Activated naive CD4-positive, alpha-beta T cell treated with Interleukin-2 at 50 U/mL for 16 hours (primary cell): Measurements from ENCODE around the gene EFCC1.
"Not testable (repeated sequence)": the region's sequence is repeated elsewhere in the genome, so short reads cannot be mapped to it uniquely, and the experiment has no call there.

Experiments
- DNase-seq: peaks from one replicate; pipeline ENCODE4 v3.0.0-alpha.2; 2020

The EFCC1 gene

GRCh38 chr3:129059311-129059958, 58.3 kb downstream of the EFCC1 start:
- no peak for DNase-seq

GRCh38 chr3:129060276-129061022, 59.3 kb downstream of the EFCC1 start, which contains the start of gene GP9:
Gene GP9, plus strand, starts transcription at chr3:129060779. Its CDS starts 961 bp downstream, at chr3:129061740.
- no peak for DNase-seq

- no peak for DNase-seq
Measured at GRCh38 chr3:129061023-129061887, 60.2 kb downstream of the EFCC1 start.

- DNase-seq: no peak
Measured at GRCh38 chr3:129061888-129062834, 61.1 kb downstream of the EFCC1 start.

- no peak for DNase-seq
Measured at GRCh38 chr3:129063091-129063640, 62.1 kb downstream of the EFCC1 start.

GRCh38 chr3:129063841-129064482, 62.9 kb downstream of the EFCC1 start:
- no peak for DNase-seq

- DNase-seq: no peak
Measured at GRCh38 chr3:129065016-129065719, 64.1 kb downstream of the EFCC1 start.

- DNase-seq: no peak
Measured at GRCh38 chr3:129065720-129066073, 64.6 kb downstream of the EFCC1 start.

- not testable (repeated sequence) for DNase-seq
Measured at GRCh38 chr3:129067719-129068118, 66.6 kb downstream of the EFCC1 start.

- DNase-seq: no peak
Measured at GRCh38 chr3:129068291-129068886, 67.3 kb downstream of the EFCC1 start.

GRCh38 chr3:129069313-129070085, 68.4 kb downstream of the EFCC1 start:
- DNase-seq: not testable (repeated sequence)

- no peak for DNase-seq
Measured at GRCh38 chr3:129070086-129070885, 69.2 kb downstream of the EFCC1 start.

- no peak for DNase-seq
Measured at GRCh38 chr3:129077222-129077621, 76.1 kb downstream of the EFCC1 start.

- no peak for DNase-seq
Measured at GRCh38 chr3:129078510-129078909, 77.4 kb downstream of the EFCC1 start.

GRCh38 chr3:129081503-129081902, 80.4 kb downstream of the EFCC1 start:
- DNase-seq: no peak

GRCh38 chr3:129082026-129082425, 80.9 kb downstream of the EFCC1 start:
- DNase-seq: no peak

- DNase-seq: no peak
Measured at GRCh38 chr3:129084501-129084900, 83.4 kb downstream of the EFCC1 start.

GRCh38 chr3:129085165-129085715, 84.1 kb downstream of the EFCC1 start:
- DNase-seq: no peak
